GM06990 (cell line): ENCODE data around the gene CARS2.

ENCODE experiments used
- DNase-seq: peaks from one replicate; pipeline ENCODE4 v3.0.0-alpha.2; 2011; ENCODE audit not compliant: insufficient read length; ENCODE audit errors: extremely low read depth
- H3K27me3 ChIP-seq: replicated peaks from 2 replicates; pipeline ENCODE4 v1.6.0; 2011; ENCODE audit warnings: low read length; ENCODE audit not compliant: control insufficient read depth, insufficient read depth
- H3K36me3 ChIP-seq: 2 replicates; pipeline ENCODE4 v1.5.1; 2011; ENCODE audit warnings: low read length; ENCODE audit not compliant: control insufficient read depth, insufficient read depth
- H3K4me3 ChIP-seq: replicated peaks from 2 replicates; pipeline ENCODE4 v1.5.1; 2011; ENCODE audit warnings: low read depth, mild to moderate bottlenecking, control low read depth, low read length
- TF ChIP-seq, protein P1 (sequence below): IDR thresholded peaks from 2 replicates; pipeline ENCODE4 v1.5.1; 2011; ENCODE audit warnings: low read length, control low read depth, mild to moderate bottlenecking, inconsistent platforms; ENCODE audit not compliant: insufficient read depth, poor library complexity, severe bottlenecking

The CARS2 gene

DNA sequence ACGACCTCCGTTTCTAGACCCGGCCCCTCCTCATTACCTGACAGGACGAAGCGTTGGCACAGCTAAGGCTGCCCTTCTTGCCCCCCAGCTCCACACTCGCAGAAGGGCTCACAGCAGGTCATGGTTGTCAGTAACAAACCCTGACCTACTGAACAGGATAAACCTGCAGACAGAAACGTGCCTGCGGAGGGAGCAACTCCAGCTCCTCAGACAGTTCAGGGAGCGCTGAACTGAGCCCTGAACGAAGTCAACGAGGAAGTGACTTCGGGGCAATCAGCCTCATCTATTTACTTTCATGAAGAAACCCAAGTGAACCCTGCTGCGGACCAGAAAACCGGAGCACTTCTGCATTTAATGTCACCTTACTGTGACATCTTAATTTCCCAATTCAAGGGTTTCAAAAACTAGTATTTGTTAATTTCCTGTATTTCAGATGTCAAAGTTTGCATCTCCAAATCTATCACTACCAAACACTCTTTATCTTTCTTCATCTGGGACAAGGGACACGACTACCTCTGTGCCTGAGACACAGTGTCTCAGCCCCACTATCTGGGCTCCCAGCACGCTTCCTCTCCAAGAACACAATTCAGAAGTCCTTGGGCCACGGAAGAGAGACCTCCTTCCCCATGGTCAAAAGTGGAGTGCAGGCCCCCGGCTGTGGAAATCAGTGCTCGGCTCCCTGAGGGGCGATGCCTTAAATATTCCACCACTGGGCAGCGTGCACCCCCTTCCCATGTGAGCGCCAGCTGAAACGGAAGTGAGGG, 40.2 kb downstream of the CARS2 start:
- TF ChIP-seq, protein P1, sequence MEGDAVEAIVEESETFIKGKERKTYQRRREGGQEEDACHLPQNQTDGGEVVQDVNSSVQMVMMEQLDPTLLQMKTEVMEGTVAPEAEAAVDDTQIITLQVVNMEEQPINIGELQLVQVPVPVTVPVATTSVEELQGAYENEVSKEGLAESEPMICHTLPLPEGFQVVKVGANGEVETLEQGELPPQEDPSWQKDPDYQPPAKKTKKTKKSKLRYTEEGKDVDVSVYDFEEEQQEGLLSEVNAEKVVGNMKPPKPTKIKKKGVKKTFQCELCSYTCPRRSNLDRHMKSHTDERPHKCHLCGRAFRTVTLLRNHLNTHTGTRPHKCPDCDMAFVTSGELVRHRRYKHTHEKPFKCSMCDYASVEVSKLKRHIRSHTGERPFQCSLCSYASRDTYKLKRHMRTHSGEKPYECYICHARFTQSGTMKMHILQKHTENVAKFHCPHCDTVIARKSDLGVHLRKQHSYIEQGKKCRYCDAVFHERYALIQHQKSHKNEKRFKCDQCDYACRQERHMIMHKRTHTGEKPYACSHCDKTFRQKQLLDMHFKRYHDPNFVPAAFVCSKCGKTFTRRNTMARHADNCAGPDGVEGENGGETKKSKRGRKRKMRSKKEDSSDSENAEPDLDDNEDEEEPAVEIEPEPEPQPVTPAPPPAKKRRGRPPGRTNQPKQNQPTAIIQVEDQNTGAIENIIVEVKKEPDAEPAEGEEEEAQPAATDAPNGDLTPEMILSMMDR, result no peak
- peaks cover 26% of the 10 kb centered on the region for H3K36me3 ChIP-seq
- H3K27me3 ChIP-seq, result no peaks in the 10 kb centered on the region
- H3K4me3 ChIP-seq, result no peak overlapping the region
- no peak for DNase-seq

DNA sequence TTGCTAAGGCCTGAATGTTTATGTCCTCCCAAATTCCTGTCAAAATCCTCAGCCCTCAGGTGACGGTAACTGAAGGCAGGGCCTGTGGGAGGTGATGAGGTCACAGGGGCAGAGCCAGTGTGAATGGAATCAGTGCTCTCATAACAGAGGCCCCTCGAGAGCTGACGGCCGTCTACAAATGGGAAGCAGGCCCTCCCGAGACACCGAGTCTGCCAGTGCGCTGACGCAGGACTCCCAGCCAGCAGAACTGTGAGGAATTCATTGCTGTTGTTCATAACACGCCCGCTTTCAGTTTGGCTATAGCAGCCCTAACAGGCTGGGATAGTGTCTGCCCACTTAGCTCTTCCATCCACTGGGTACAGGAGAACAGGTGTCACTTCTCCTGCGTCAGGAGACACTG, 41.2 kb downstream of the CARS2 start:
- DNase-seq, result no peak
- Histone ChIP-seq H3K4me3 (no peak overlapping the region), H3K36me3 (peaks cover 26% of the 10 kb centered on the region), H3K27me3 (no peaks in the 10 kb centered on the region)
- TF ChIP-seq, protein P1, result no peak

DNA sequence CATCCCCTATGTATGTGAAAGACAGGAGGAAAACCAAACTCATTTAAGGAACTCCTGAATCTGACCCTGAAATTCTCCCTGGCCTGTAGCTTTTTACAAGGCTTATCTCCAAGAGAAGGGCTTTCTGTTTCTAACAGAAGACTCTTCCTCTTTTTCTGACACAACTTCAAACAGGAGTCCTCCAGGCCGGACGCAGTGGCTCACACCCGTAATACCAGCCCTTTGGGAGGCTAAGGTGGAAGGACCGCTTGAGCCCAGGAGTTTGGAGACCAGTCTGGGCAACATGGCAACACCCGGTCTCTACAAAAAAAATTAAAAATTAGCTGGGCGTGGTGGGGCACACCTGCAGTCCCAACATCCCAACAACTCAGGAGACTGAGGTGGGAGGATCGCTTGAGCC, 41.9 kb downstream of the CARS2 start:
- H3K27me3 ChIP-seq, result no peaks in the 10 kb centered on the region
- TF ChIP-seq, protein P1, result no peak
- peaks cover 26% of the 10 kb centered on the region for H3K36me3 ChIP-seq

DNA sequence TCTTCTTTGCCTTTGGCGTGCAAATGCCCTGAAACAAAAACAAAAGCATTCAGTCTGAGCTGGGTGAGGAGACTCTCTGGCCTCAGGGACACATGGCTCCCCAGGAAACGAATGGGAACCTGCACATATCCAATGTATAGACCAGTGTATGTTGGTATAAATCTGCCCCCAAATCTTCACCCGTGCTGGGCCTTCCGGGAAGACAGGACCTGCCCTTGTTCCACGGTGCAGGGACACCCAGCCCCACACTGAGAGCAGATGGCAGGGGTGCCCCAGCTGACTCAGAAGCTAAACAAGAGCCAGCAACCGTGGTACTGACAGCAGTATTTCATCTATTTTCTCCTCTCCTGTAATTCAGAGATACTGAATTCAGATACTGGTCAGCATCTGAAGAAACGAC, 42.4 kb downstream of the CARS2 start:
- TF ChIP-seq, protein P1, result no peak
- no peak for DNase-seq
- peaks cover 26% of the 10 kb centered on the region for H3K36me3 ChIP-seq

More for the DNA sequence above, 41.9 kb downstream of the CARS2 start:
- no peak for DNase-seq
- H3K4me3 ChIP-seq, result no peak overlapping the region

DNA sequence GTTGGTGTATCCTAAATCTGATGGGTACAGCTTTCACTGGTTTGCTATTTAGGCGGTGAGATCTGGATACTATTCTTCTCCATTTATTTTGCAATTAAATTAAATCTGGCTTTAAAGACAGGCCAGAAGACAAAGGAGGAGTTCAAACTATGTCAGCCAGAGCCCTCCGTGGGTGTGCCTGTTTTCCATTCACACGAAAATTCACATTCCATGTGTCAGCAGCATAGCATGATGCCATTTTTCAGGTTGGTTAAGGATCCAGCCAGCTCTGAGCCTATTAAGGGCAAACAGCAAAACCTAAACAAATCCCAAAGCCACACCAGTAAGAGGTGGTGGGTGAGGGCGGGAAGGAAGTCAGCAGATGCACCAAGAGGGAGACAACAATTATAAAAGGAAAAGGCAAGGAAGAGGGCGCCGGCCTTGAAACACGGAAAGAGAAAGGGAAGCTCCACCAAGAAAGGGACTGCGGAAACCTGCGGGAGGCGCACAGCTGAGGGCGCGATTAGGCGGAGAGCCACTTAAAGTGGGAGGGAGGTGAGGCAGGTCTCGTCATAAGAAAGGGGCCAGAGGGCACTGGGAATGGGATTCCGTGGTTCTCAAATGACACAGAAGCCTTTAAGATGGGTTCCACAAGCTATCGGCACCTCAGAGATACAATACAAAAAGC, 43.0 kb downstream of the CARS2 start:
- TF ChIP-seq, protein P1, result no peak
- DNase-seq, result no peak
- no peak overlapping the region for H3K4me3 ChIP-seq
- H3K27me3 ChIP-seq, result no peaks in the 10 kb centered on the region
- H3K36me3 ChIP-seq, result peaks cover 24% of the 10 kb centered on the region

More for the DNA sequence above, 42.4 kb downstream of the CARS2 start:
- no peak overlapping the region for H3K4me3 ChIP-seq
- H3K27me3 ChIP-seq, result no peaks in the 10 kb centered on the region
